Measurements from ENCODE around the gene ZNF428. TPM values are rescaled to one million over a fixed set of nuclear protein-coding genes. Genes with fewer than 3 reads are reported as not detected.

Gene ZNF428
- total RNA-seq = 10 to 100 TPM in 3 of 4 donors, 1 to 10 TPM in 1; 3.0 to 17.1 (median 15.1) TPM

- TF ChIP-seq CTCF (IDR thresholded peaks at IDR 0.05) (no peak), POLR2A (IDR thresholded peaks at IDR 0.05) (peak; percentile 72), EP300 (IDR thresholded peaks at IDR 0.05; ENCODE audit: low read depth) (no peak), POLR2AphosphoS5 (IDR thresholded peaks at IDR 0.05) (peak; percentile 61 to 83 (median 82))
- in situ Hi-C loops (cut with MboI; ENCODE audit: low pct_ligation_motif_present in 1 of 4, low pct_unique_long_range_greater_than_20kb in 1 of 4, low sequenced_read_pairs in 3 of 4) (no loop called here), intact Hi-C loops (cut with DNase I; ENCODE audit: low total_unique reads) (no loop called here)
- Histone ChIP-seq H3K36me3 (no peaks in the 10 kb centered on the region), H3K9me3 (no peaks in the 10 kb centered on the region), H3K4me3 (peak within 1 kb of the TSS; percentile 65 to 91 (median 70)), H3K27ac (peak within 1 kb of the TSS; percentile 88 to 98 (median 94)), H3K4me1 (peaks cover 0 to 13% (median 11%) of the 10 kb centered on the region in 4 donors), H3K27me3 (no peaks in the 10 kb centered on the region)
- peak; percentile 87 for DNase-seq
- WGBS, 2 donors (ENCODE audit: low coverage in 1 of 2) = 0% methylated on average over 70 of the region's 81 CpGs; no CpG with 5 or more reads in 1 of the 2 donors
Observed at GRCh38 chr19:43619262-43620060, at the start of gene ZNF428. Gene ZNF428 (minus strand): TSS chr19:43619629. CDS start chr19:43614304, 5,325 bp downstream.

- peak; percentile 100 for DNase-seq
- TF ChIP-seq POLR2A (IDR thresholded peaks at IDR 0.05) (peak; percentile 98), CTCF (IDR thresholded peaks at IDR 0.05) (no peak), POLR2AphosphoS5 (IDR thresholded peaks at IDR 0.05) (peak; percentile 91 to 97 (median 95))
- Histone ChIP-seq H3K4me3 (peak overlapping the region; percentile 43 to 82 (median 56)), H3K9me3 (no peaks in the 10 kb centered on the region), H3K27ac (peak overlapping the region; percentile 95 to 99 (median 95)), H3K27me3 (no peaks in the 10 kb centered on the region), H3K36me3 (peaks cover 0 to 3% (median 0%) of the 10 kb centered on the region in 4 donors), H3K4me1 (peaks cover 8 to 25% (median 16%) of the 10 kb centered on the region in 4 donors)
- WGBS, 2 donors (ENCODE audit: low coverage in 1 of 2) = 1% methylated on average over 11 to 44 of the region's 44 CpGs
- in situ Hi-C loops (cut with MboI; ENCODE audit: low pct_ligation_motif_present in 1 of 4, low pct_unique_long_range_greater_than_20kb in 1 of 4, low sequenced_read_pairs in 3 of 4) = no loop called here
- intact Hi-C loops (cut with DNase I; ENCODE audit: low total_unique reads) = no loop called here
Observed at GRCh38 chr19:43668406-43669109, 49.1 kb upstream of the ZNF428 start.

GRCh38 chr19:43667876-43668405 lies 48.5 kb upstream of the ZNF428 start:
- in situ Hi-C loops (cut with MboI; ENCODE audit: low pct_ligation_motif_present in 1 of 4, low pct_unique_long_range_greater_than_20kb in 1 of 4, low sequenced_read_pairs in 3 of 4) = no loop called here
- peak overlapping the region; percentile 95 to 99 (median 95) for H3K27ac ChIP-seq
- H3K27me3 ChIP-seq = no peaks in the 10 kb centered on the region
- WGBS, 2 donors (ENCODE audit: low coverage in 1 of 2) = 5 to 10% methylated on average over 28 to 29 of the region's 29 CpGs
- H3K9me3 ChIP-seq = no peaks in the 10 kb centered on the region
- intact Hi-C loops (cut with DNase I; ENCODE audit: low total_unique reads) = no loop called here
- peaks cover 8 to 25% (median 16%) of the 10 kb centered on the region in 4 donors for H3K4me1 ChIP-seq
- no peak for TF ChIP-seq POLR2AphosphoS5 (IDR thresholded peaks at IDR 0.05)
- no peak for TF ChIP-seq EP300 (IDR thresholded peaks at IDR 0.05; ENCODE audit: low read depth)
- no peak for TF ChIP-seq POLR2A (IDR thresholded peaks at IDR 0.05)
- no peak for TF ChIP-seq CTCF (IDR thresholded peaks at IDR 0.05)
- H3K36me3 ChIP-seq = peaks cover 0 to 3% (median 0%) of the 10 kb centered on the region in 4 donors
- no peak for DNase-seq
- H3K4me3 ChIP-seq = peak overlapping the region in 3 of 4 donors; percentile 15 to 53 (median 28)

Measured in transverse colon (tissue), 4 donors.